Measurements from ENCODE around the gene SP140L.

DNA sequence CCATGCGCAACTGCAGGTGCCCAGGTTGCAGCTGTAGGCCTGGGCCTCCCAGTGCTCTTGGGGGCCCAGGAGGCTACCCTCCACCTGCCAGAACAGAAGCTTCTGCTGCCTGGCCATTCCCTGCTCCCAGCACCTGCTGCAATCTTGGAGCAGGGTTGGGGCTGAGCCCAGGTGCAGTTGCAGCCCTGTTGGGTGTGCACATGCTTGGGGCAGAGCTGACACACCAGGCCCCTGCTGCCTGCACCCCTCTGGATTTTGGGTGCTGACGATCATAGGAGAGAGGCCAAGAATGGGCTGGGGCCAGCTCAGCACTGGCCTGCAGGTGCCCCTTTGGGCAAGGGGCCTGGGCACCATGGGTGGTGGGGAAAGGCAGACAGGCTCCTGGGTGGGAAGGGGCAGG is 20.5 kb upstream of the SP140L start:
- TF ChIP-seq EP300 (IDR thresholded peaks at IDR 0.05) = no peak
- no peak for TF ChIP-seq CTCF (IDR thresholded peaks at IDR 0.05)
- TF ChIP-seq POLR2A (IDR thresholded peaks at IDR 0.05) = no peak

Data from ovary (tissue), 3 donors.